Upper lobe of right lung (tissue), 1 donor: ENCODE results near the gene WWOX. TPM values are rescaled to one million over a fixed set of nuclear protein-coding genes. Genes with fewer than 3 reads are reported as not detected.

Experiments used
- ATAC-seq: fragments of 200-7000 bp; cut with Tn5 transposase; one replicate; pipeline ENCODE4 v1.9.1; 2020; ENCODE audit warnings: mild to moderate bottlenecking, moderate library complexity
- DNase-seq: peaks from one replicate; pipeline ENCODE4 v3.0.0-alpha.2; 2020
- H3K27ac ChIP-seq: fragments of 200-600 bp; one replicate; pipeline ENCODE4 v1.8.0; 2022
- H3K27me3 ChIP-seq: fragments of 200-600 bp; one replicate; pipeline ENCODE4 v1.8.0; 2022; ENCODE audit warnings: mild to moderate bottlenecking
- H3K36me3 ChIP-seq: fragments of 200-600 bp; one replicate; pipeline ENCODE4 v1.8.0; 2022
- H3K4me1 ChIP-seq: fragments of 200-600 bp; one replicate; pipeline ENCODE4 v1.8.0; 2022
- H3K4me3 ChIP-seq: fragments of 200-600 bp; one replicate; pipeline ENCODE4 v1.8.0; 2022; ENCODE audit warnings: mild to moderate bottlenecking
- H3K9me3 ChIP-seq: fragments of 200-600 bp; one replicate; pipeline ENCODE4 v1.8.0; 2022
- CTCF ChIP-seq: fragments of 200-600 bp; IDR thresholded peaks from one replicate; pipeline ENCODE4 v1.8.0; 2022; ENCODE audit warnings: antibody characterized with exemption
- intact Hi-C: fragments of 100-400 bp; cut with DNase I; formaldehyde crosslinking; loops from one replicate; pipeline ENCODE4 v1.11.0; 2022
- total RNA-seq: library from RNA; stranded (reverse); fragmentation: NEBNext Ultra II Directional; extraction: Animal tissue kit (Norgen Biotek cat#: 25700); gene quantifications from one replicate; pipeline ENCODE4 v1.2.1, GENCODE V29; 2021
- donor health status: DM: no; HTN: yes; CAD: no; lungs with severe emphysema.

Gene WWOX
- total RNA-seq, 1 donor from 2014 or later: 17.0 TPM

- intact Hi-C loops: no loop called here
- ATAC-seq (no peak), DNase-seq (no peak)
- no peak overlapping the region for H3K4me3 ChIP-seq
- TF ChIP-seq CTCF: no peak
- H3K36me3 ChIP-seq: no peaks in the 10 kb centered on the region
- H3K4me1 ChIP-seq: no peaks in the 10 kb centered on the region
- H3K27me3 ChIP-seq: no peaks in the 10 kb centered on the region
- H3K27ac ChIP-seq: no peak overlapping the region
- H3K9me3 ChIP-seq: no peaks in the 10 kb centered on the region
Observed at GRCh38 chr16:78751601-78752000, 652.1 kb downstream of the WWOX start.

GRCh38 chr16:78754713-78755112 lies 655.3 kb downstream of the WWOX start:
- no peak overlapping the region for H3K27ac ChIP-seq
- DNase-seq (no peak), ATAC-seq (no peak)
- no peaks in the 10 kb centered on the region for H3K27me3 ChIP-seq
- H3K36me3 ChIP-seq: no peaks in the 10 kb centered on the region
- intact Hi-C loops: no loop called here
- TF ChIP-seq CTCF: no peak
- no peaks in the 10 kb centered on the region for H3K4me1 ChIP-seq
- no peak overlapping the region for H3K4me3 ChIP-seq
- H3K9me3 ChIP-seq: no peaks in the 10 kb centered on the region

GRCh38 chr16:78755751-78756661 lies 656.6 kb downstream of the WWOX start:
- no peaks in the 10 kb centered on the region for H3K4me1 ChIP-seq
- no peaks in the 10 kb centered on the region for H3K9me3 ChIP-seq
- no peak for TF ChIP-seq CTCF
- no peaks in the 10 kb centered on the region for H3K27me3 ChIP-seq
- no peak overlapping the region for H3K27ac ChIP-seq
- no peak for ATAC-seq
- no peak for DNase-seq
- H3K4me3 ChIP-seq: no peak overlapping the region
- intact Hi-C loops: no loop called here
- no peaks in the 10 kb centered on the region for H3K36me3 ChIP-seq

GRCh38 chr16:78759596-78759995 lies 660.1 kb downstream of the WWOX start:
- ATAC-seq (no peak), DNase-seq (no peak)
- Histone ChIP-seq H3K27ac (no peak overlapping the region), H3K36me3 (no peaks in the 10 kb centered on the region), H3K4me1 (no peaks in the 10 kb centered on the region), H3K27me3 (no peaks in the 10 kb centered on the region), H3K4me3 (no peak overlapping the region), H3K9me3 (no peaks in the 10 kb centered on the region)
- intact Hi-C loops: no loop called here
- TF ChIP-seq CTCF: no peak

GRCh38 chr16:78760611-78761010 lies 661.2 kb downstream of the WWOX start:
- Histone ChIP-seq H3K4me3 (no peak overlapping the region), H3K36me3 (no peaks in the 10 kb centered on the region), H3K4me1 (no peaks in the 10 kb centered on the region), H3K27ac (no peak overlapping the region), H3K27me3 (no peaks in the 10 kb centered on the region), H3K9me3 (no peaks in the 10 kb centered on the region)
- no peak for DNase-seq
- intact Hi-C loops: no loop called here
- no peak for ATAC-seq
- TF ChIP-seq CTCF: no peak
